Measurements from ENCODE around the gene GTF2B.

The GTF2B gene

DNA sequence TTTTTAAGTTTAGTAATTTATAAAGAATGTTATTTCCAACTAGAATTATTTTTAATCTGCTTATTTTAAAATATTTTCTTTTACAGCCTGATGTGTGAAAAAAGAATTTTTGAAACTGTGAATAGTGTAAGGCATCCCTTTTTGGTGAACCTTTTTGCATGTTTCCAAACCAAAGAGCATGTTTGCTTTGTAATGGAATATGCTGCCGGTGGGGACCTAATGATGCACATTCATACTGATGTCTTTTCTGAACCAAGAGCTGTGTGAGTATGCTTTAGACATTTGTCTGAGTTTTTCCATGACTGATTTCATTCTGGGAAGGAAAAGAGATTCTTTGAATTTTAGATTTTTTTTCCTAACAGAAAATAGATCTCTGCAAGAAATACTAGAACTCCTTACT lies 77.9 kb downstream of the GTF2B start:
- Histone ChIP-seq H3K4me3 (no peak overlapping the region), H3K27ac (no peak overlapping the region)
- DNase-seq (ENCODE audit: low spot score): no peak
- TF ChIP-seq CTCF (IDR thresholded peaks at IDR 0.05): no peak

DNA sequence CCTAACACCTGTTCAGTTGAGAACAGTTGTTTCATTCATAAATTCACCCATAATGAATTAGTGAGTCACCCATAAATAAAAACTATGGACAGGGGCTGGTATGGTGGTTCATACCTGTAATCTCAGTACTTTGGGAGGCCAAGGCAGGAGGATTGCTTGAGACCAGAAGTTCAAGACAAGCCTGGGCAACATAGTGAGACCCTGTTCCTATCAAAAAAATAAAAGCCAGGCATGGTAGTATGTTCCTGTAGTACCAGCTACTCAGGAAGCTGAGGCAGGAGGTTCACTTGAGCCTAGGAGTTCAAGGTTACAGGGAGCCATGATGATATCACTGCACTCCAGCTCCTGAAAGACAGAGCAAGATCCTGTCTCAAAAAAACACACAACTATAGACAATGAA lies 79.0 kb downstream of the GTF2B start:
- no peak overlapping the region for H3K4me3 ChIP-seq
- no peak for TF ChIP-seq CTCF (IDR thresholded peaks at IDR 0.05)
- H3K27ac ChIP-seq: no peak overlapping the region
- DNase-seq (ENCODE audit: low spot score): no peak

- Histone ChIP-seq H3K4me3 (no peak overlapping the region), H3K27ac (no peak overlapping the region)
- DNase-seq (ENCODE audit: low spot score): no peak
- TF ChIP-seq CTCF (IDR thresholded peaks at IDR 0.05): no peak
Observed at GRCh38 chr1:88803444-88803843, 87.9 kb downstream of the GTF2B start.

DNA sequence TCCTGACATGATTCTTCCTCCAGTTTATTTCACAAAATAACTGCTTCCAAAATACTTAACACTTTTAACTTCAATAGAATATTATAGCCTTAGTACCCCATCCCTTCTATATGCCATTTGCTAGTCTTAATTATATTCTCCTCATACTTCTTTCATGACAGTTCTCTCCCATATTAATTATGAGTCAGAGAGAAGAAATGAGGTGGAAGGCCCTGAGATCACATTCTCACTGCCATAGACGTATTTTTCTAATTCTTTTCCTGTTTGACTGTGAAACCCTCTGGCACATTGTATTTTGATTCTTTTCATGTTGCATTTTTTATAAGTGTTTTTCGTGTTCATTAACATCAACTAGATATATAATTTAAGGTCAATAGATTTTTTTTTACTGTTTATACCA lies 88.4 kb downstream of the GTF2B start:
- DNase-seq (ENCODE audit: low spot score): no peak
- H3K4me3 ChIP-seq: no peak overlapping the region
- no peak overlapping the region for H3K27ac ChIP-seq
- no peak for TF ChIP-seq CTCF (IDR thresholded peaks at IDR 0.05)
